ENCODE data around the gene UMPS.

GRCh38 chr3:124783696-124784095 is 53.4 kb downstream of the UMPS start:
- no peak for TF ChIP-seq CTCF (conservative IDR thresholded peaks at IDR 0.05)
- no peak for TF ChIP-seq EZH2 (IDR thresholded peaks at IDR 0.05; ENCODE audit: low read depth)

Measured in PC-9 (cell line).